Duodenal mucosa (tissue), 2 donors: ENCODE data around the gene IL17RD.

Experiments
- H3K27ac ChIP-seq: one replicate; pipeline ENCODE4 v1.7.0; 2013; ENCODE audit warnings: low read depth, low read length
- H3K27me3 ChIP-seq, 2 donors: one replicate each; pipeline ENCODE4 v1.7.0; 2013; ENCODE audit warnings: low read length in 2 of 2, control low read depth in 1 of 2; ENCODE audit not compliant: insufficient read depth in 2 of 2, control insufficient read depth in 1 of 2
- H3K36me3 ChIP-seq, 2 donors: one replicate each; pipeline ENCODE4 v1.7.0; 2013; ENCODE audit warnings: low read length in 2 of 2, control low read depth in 1 of 2; ENCODE audit not compliant: insufficient read depth in 2 of 2, control insufficient read depth in 1 of 2
- H3K4me1 ChIP-seq, 2 donors: one replicate each; pipeline ENCODE4 v1.7.0; 2013; ENCODE audit warnings: low read length in 2 of 2, control low read depth in 1 of 2; ENCODE audit not compliant: insufficient read depth in 2 of 2, control insufficient read depth in 1 of 2
- H3K4me3 ChIP-seq, 2 donors: one replicate each; pipeline ENCODE4 v1.7.0; 2013; ENCODE audit warnings: low read length in 2 of 2, low read depth in 1 of 2
- H3K9ac ChIP-seq, 2 donors: one replicate each; pipeline ENCODE4 v1.7.0; 2013; ENCODE audit warnings: low read length in 2 of 2, low read depth in 1 of 2
- H3K9me3 ChIP-seq, 2 donors: one replicate each; pipeline ENCODE4 v1.7.0; 2013; ENCODE audit warnings: low read length in 2 of 2, control low read depth in 1 of 2; ENCODE audit not compliant: control insufficient read depth in 1 of 2

Gene IL17RD

GRCh38 chr3:57150113-57150581 lies 15.0 kb downstream of the IL17RD start:
- H3K9ac ChIP-seq = no peak overlapping the region
- H3K4me1 ChIP-seq = no peaks in the 10 kb centered on the region
- no peak overlapping the region for H3K27ac ChIP-seq
- H3K27me3 ChIP-seq = no peaks in the 10 kb centered on the region
- no peaks in the 10 kb centered on the region for H3K9me3 ChIP-seq
- H3K36me3 ChIP-seq = no peaks in the 10 kb centered on the region
- H3K4me3 ChIP-seq = no peak overlapping the region

GRCh38 chr3:57147071-57147470 lies 18.1 kb downstream of the IL17RD start:
- no peaks in the 10 kb centered on the region for H3K4me1 ChIP-seq
- no peaks in the 10 kb centered on the region for H3K9me3 ChIP-seq
- H3K27ac ChIP-seq = no peak overlapping the region
- H3K36me3 ChIP-seq = no peaks in the 10 kb centered on the region
- H3K9ac ChIP-seq = no peak overlapping the region
- no peak overlapping the region for H3K4me3 ChIP-seq
- H3K27me3 ChIP-seq = peaks cover 0 to 6% of the 10 kb centered on the region in 2 donors

- no peak overlapping the region for H3K4me3 ChIP-seq
- no peaks in the 10 kb centered on the region for H3K36me3 ChIP-seq
- no peaks in the 10 kb centered on the region for H3K4me1 ChIP-seq
- no peaks in the 10 kb centered on the region for H3K9me3 ChIP-seq
- H3K27me3 ChIP-seq = peaks cover 4 to 6% of the 10 kb centered on the region in 2 donors
- no peak overlapping the region for H3K9ac ChIP-seq
- H3K27ac ChIP-seq = no peak overlapping the region
These were observed 19.3 kb downstream of the IL17RD start for GRCh38 chr3:57145852-57146251.

- Histone ChIP-seq H3K9me3 (no peaks in the 10 kb centered on the region), H3K4me1 (no peaks in the 10 kb centered on the region), H3K36me3 (no peaks in the 10 kb centered on the region), H3K9ac (no peak overlapping the region), H3K27ac (no peak overlapping the region), H3K4me3 (no peak overlapping the region), H3K27me3 (peaks cover 4 to 6% of the 10 kb centered on the region in 2 donors)
These were observed 20.2 kb downstream of the IL17RD start for GRCh38 chr3:57144952-57145351.

- no peak overlapping the region for H3K27ac ChIP-seq
- no peak overlapping the region for H3K9ac ChIP-seq
- H3K27me3 ChIP-seq = peaks cover 4 to 6% of the 10 kb centered on the region in 2 donors
- no peaks in the 10 kb centered on the region for H3K4me1 ChIP-seq
- no peaks in the 10 kb centered on the region for H3K36me3 ChIP-seq
- H3K4me3 ChIP-seq = no peak overlapping the region
- H3K9me3 ChIP-seq = no peaks in the 10 kb centered on the region
These were observed 21.2 kb downstream of the IL17RD start for GRCh38 chr3:57143886-57144459.

- Histone ChIP-seq H3K9ac (no peak overlapping the region), H3K27me3 (peaks cover 4 to 6% of the 10 kb centered on the region in 2 donors), H3K27ac (no peak overlapping the region)
These were observed 22.8 kb downstream of the IL17RD start for GRCh38 chr3:57142411-57142723.

GRCh38 chr3:57141719-57142410 lies 23.3 kb downstream of the IL17RD start:
- Histone ChIP-seq H3K36me3 (no peaks in the 10 kb centered on the region), H3K9me3 (no peaks in the 10 kb centered on the region), H3K27me3 (peaks cover 4 to 6% of the 10 kb centered on the region in 2 donors), H3K9ac (no peak overlapping the region), H3K27ac (no peak overlapping the region), H3K4me3 (no peak overlapping the region), H3K4me1 (no peaks in the 10 kb centered on the region)

More at GRCh38 chr3:57142411-57142723, 22.8 kb downstream of the IL17RD start:
- H3K9me3 ChIP-seq = no peaks in the 10 kb centered on the region
- H3K4me1 ChIP-seq = no peaks in the 10 kb centered on the region
- H3K36me3 ChIP-seq = no peaks in the 10 kb centered on the region
- H3K4me3 ChIP-seq = no peak overlapping the region

- H3K9ac ChIP-seq = no peak overlapping the region
- H3K27ac ChIP-seq = no peak overlapping the region
- H3K27me3 ChIP-seq = peaks cover 4 to 6% of the 10 kb centered on the region in 2 donors
- H3K9me3 ChIP-seq = no peaks in the 10 kb centered on the region
- H3K4me3 ChIP-seq = no peak overlapping the region
- H3K4me1 ChIP-seq = no peaks in the 10 kb centered on the region
- H3K36me3 ChIP-seq = no peaks in the 10 kb centered on the region
These were observed 24.3 kb downstream of the IL17RD start for GRCh38 chr3:57140894-57141293.

- Histone ChIP-seq H3K9ac (no peak overlapping the region), H3K4me3 (no peak overlapping the region), H3K9me3 (no peaks in the 10 kb centered on the region), H3K36me3 (no peaks in the 10 kb centered on the region), H3K27ac (no peak overlapping the region), H3K27me3 (no peaks in the 10 kb centered on the region), H3K4me1 (no peaks in the 10 kb centered on the region)
These were observed 29.0 kb downstream of the IL17RD start for GRCh38 chr3:57135964-57136719.

- Histone ChIP-seq H3K4me1 (no peaks in the 10 kb centered on the region), H3K27ac (no peak overlapping the region), H3K27me3 (no peaks in the 10 kb centered on the region), H3K36me3 (no peaks in the 10 kb centered on the region), H3K4me3 (no peak overlapping the region), H3K9ac (no peak overlapping the region), H3K9me3 (no peaks in the 10 kb centered on the region)
These were observed 32.0 kb downstream of the IL17RD start for GRCh38 chr3:57133157-57133556.
